Left ventricle myocardium inferior (tissue), 1 donor: ENCODE measurements around the gene PLIN3. TPM values are rescaled to one million over a fixed set of nuclear protein-coding genes. Genes with fewer than 3 reads are reported as not detected.
"Not testable (repeated sequence)": the region's sequence is repeated elsewhere in the genome, so short reads cannot be mapped to it uniquely, and the experiment has no call there.

Experiments used
- DNase-seq: peaks from one replicate; pipeline ENCODE4 v3.0.0-alpha.2; 2020
- H3K27ac ChIP-seq: fragments of 200-600 bp; replicated peaks from 2 replicates; pipeline ENCODE4 v1.8.0; 2021
- H3K27me3 ChIP-seq: fragments of 200-600 bp; 2 replicates; pipeline ENCODE4 v1.8.0; 2021; ENCODE audit warnings: low read depth
- H3K36me3 ChIP-seq: fragments of 200-600 bp; 2 replicates; pipeline ENCODE4 v1.8.0; 2021
- H3K4me1 ChIP-seq: fragments of 200-600 bp; 2 replicates; pipeline ENCODE4 v1.8.0; 2021
- H3K4me3 ChIP-seq: fragments of 200-600 bp; 2 replicates; pipeline ENCODE4 v1.8.0; 2021; ENCODE audit warnings: mild to moderate bottlenecking, moderate library complexity
- H3K9me3 ChIP-seq: fragments of 200-600 bp; replicated peaks from 2 replicates; pipeline ENCODE4 v1.8.0; 2021
- intact Hi-C: fragments of 100-400 bp; cut with micrococcal nuclease; formaldehyde crosslinking; loops from one replicate; pipeline ENCODE4 v1.11.0; 2022
- total RNA-seq: library from RNA; stranded (reverse); fragmentation: NEBNext Ultra II Directional; extraction: Animal tissue kit (Norgen Biotek cat#: 25700); gene quantifications from one replicate; pipeline ENCODE4 v1.2.1, GENCODE V29; 2021
- TF ChIP-seq, protein P1 (sequence below): fragments of 200-600 bp; IDR thresholded peaks from 2 replicates; pipeline ENCODE4 v1.8.0; 2021; ENCODE audit warnings: antibody characterized with exemption, mild to moderate bottlenecking, borderline replicate concordance
- donor health status: DM: no; HTN: yes; CAD: no; lungs with severe emphysema.

Gene PLIN3
- total RNA-seq, 1 donor from 2014 or later: 26.7 TPM

DNA sequence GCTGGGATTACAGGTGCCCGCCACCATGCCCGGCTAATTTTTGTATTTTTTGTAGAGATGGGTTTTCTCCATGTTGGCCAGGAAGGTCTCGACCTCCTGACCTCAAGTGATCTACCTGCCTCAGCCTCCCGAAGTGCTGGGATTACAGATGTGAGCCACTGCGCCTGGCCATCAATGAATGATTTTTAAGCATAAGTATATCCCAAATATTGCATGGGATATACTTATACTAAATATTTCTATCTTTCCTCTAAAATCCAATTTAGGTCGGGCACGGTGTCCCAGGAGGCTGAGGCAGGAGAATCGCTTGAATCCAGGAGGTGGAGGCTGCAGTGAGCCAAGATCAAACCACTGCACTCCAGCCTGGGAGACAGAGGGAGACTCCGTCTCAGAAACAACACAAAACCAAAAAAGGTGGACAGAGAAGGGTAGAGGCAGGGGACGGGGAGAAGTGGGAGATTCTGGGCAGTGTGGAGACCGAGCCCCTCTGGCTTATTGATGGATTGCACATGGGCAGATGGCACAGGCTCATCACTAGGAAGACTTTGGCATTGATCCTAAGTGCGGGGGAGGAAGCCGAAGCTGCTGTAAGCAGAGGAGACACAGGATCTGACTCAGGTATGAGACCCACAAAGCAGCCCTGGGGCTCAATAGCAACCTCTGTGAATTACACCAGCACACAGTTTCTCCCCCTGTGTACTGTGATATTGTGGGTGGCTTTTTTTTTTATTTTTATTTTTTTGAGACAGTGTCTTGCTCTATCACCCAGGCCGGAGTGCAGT lies 21.8 kb upstream of the PLIN3 start:
- Histone ChIP-seq H3K27ac (no peak overlapping the region), H3K9me3 (no peaks in the 10 kb centered on the region)
- intact Hi-C loops: no loop called here

DNA sequence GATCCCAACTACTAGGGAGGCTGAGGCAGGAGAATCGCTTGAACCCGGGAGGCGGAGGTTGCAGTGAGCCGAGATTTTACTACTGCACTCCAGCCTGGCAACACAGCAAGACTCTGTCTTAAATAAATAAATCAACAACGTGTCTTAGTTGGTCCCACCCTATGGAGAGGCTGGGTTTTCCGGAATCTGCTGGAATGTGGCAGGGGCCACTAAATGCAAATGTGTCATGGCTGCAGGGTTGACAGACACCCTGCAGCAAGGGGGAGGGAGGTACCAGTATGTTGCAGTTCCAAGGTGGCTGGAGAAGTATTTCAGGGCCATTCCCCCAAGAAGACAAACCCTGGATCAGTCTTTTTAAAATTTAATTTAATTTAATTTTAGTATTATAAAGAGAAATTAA lies 20.3 kb upstream of the PLIN3 start:
- DNase-seq, H3K27ac ChIP-seq, H3K36me3 ChIP-seq, H3K4me1 ChIP-seq, intact Hi-C loops, H3K4me3 ChIP-seq, H3K9me3 ChIP-seq: not testable (repeated sequence)
- H3K27me3 ChIP-seq: peaks cover 20% of the 10 kb centered on the region

More for the DNA sequence above, 21.8 kb upstream of the PLIN3 start:
- Histone ChIP-seq H3K4me3 (no peak overlapping the region), H3K4me1 (peaks cover 9% of the 10 kb centered on the region), H3K36me3 (no peaks in the 10 kb centered on the region), H3K27me3 (peaks cover 20% of the 10 kb centered on the region)
- no peak for DNase-seq
- TF ChIP-seq, protein P1, sequence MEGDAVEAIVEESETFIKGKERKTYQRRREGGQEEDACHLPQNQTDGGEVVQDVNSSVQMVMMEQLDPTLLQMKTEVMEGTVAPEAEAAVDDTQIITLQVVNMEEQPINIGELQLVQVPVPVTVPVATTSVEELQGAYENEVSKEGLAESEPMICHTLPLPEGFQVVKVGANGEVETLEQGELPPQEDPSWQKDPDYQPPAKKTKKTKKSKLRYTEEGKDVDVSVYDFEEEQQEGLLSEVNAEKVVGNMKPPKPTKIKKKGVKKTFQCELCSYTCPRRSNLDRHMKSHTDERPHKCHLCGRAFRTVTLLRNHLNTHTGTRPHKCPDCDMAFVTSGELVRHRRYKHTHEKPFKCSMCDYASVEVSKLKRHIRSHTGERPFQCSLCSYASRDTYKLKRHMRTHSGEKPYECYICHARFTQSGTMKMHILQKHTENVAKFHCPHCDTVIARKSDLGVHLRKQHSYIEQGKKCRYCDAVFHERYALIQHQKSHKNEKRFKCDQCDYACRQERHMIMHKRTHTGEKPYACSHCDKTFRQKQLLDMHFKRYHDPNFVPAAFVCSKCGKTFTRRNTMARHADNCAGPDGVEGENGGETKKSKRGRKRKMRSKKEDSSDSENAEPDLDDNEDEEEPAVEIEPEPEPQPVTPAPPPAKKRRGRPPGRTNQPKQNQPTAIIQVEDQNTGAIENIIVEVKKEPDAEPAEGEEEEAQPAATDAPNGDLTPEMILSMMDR: no peak

DNA sequence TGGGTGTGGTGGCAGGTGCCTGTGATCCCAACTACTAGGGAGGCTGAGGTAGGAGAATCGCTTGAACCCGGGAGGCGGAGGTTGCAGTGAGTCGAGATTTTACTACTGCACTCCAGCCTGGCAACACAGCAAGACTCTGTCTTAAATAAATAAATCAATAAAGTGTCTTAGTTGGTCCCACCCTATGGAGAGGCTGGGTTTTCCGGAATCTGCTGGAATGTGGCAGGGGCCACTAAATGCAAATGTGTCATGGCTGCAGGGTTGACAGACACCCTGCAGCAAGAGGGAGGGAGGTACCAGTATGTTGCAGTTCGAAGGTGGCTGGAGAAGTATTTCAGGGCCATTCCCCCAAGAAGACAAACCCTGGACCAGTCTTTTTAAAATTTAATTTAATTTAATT lies 17.5 kb upstream of the PLIN3 start:
- H3K9me3 ChIP-seq, H3K36me3 ChIP-seq, H3K27ac ChIP-seq, intact Hi-C loops, H3K4me3 ChIP-seq, H3K4me1 ChIP-seq, H3K27me3 ChIP-seq, DNase-seq: not testable (repeated sequence)

DNA sequence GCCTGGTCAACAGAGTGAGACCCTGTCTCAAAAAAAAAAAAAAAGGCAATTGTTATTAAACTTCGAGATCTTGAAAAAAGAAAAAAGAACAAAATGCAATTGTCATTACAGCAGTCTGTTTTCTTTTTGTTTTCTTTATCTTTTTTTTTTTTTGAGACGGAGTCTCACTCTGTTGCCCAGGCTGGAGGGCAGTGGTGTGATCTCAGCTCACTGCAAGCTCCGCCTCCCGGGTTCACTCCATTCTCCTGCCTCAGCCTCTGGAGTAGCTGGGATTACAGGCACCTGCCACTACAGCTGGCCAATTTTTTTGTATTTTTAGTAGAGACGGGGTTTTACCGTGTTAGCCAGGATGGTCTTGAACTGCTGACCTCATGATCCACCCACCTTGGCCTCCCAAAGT lies 15.4 kb upstream of the PLIN3 start:
- H3K36me3 ChIP-seq, H3K27ac ChIP-seq, H3K4me3 ChIP-seq, H3K4me1 ChIP-seq, H3K9me3 ChIP-seq, DNase-seq, intact Hi-C loops: not testable (repeated sequence)
- H3K27me3 ChIP-seq: peaks cover 12% of the 10 kb centered on the region

DNA sequence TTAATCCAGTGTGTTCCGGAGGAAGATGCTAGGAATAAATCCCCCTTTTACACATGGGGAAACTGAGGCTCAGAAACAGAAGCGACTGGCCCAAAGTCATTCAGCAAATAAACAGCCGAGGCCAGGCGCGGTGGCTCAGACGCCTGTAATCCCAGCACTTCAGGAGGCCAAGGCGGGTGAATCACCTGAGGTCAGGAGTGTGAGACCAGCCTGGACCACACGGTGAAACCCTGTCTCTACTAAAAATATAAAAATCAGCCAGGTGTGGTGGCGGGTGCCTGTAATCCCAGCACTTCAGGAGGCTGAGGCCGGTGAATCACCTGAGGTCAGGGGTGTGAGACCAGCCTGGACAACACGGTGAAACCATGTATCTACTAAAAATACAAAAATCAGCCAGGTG lies 11.6 kb upstream of the PLIN3 start:
- peak overlapping the region; percentile 81 for H3K27ac ChIP-seq

DNA sequence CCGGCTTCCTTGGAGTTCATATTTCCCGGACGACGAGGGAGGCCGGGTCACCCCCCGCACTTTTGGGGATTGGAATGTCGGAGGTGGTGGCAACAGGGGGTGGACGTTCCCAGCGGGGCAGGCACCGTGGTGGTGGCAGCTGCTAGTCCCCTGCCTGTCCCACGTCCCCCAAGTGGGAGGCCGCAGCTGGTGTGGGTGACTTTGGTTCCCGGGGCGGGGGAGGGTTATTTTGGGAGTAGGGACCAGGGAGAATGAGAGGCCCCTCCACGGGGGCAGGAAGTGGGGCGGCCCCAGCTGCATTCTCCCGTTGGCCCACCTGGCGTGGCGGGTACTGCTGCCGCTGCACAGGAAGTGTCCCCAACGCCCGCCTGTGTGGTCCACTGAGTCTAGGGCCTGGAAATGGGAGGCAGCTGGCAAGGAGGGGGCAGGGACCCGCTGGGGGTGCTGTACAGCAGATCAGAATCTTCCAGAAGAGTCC lies 11.1 kb upstream of the PLIN3 start:
- Histone ChIP-seq H3K9me3 (no peaks in the 10 kb centered on the region), H3K27me3 (peaks cover 18% of the 10 kb centered on the region), H3K36me3 (no peaks in the 10 kb centered on the region), H3K4me3 (no peak overlapping the region), H3K4me1 (no peaks in the 10 kb centered on the region), H3K27ac (peak overlapping the region; percentile 81)
- DNase-seq: peak; percentile 44
- intact Hi-C loops: no loop called here
- TF ChIP-seq, protein P1: no peak

More for the DNA sequence above, 11.6 kb upstream of the PLIN3 start:
- no peaks in the 10 kb centered on the region for H3K36me3 ChIP-seq
- no peak for DNase-seq
- no peak overlapping the region for H3K4me3 ChIP-seq
- no peaks in the 10 kb centered on the region for H3K9me3 ChIP-seq
- H3K4me1 ChIP-seq: no peaks in the 10 kb centered on the region
- intact Hi-C loops: no loop called here
- TF ChIP-seq, protein P1: no peak
- peaks cover 18% of the 10 kb centered on the region for H3K27me3 ChIP-seq

DNA sequence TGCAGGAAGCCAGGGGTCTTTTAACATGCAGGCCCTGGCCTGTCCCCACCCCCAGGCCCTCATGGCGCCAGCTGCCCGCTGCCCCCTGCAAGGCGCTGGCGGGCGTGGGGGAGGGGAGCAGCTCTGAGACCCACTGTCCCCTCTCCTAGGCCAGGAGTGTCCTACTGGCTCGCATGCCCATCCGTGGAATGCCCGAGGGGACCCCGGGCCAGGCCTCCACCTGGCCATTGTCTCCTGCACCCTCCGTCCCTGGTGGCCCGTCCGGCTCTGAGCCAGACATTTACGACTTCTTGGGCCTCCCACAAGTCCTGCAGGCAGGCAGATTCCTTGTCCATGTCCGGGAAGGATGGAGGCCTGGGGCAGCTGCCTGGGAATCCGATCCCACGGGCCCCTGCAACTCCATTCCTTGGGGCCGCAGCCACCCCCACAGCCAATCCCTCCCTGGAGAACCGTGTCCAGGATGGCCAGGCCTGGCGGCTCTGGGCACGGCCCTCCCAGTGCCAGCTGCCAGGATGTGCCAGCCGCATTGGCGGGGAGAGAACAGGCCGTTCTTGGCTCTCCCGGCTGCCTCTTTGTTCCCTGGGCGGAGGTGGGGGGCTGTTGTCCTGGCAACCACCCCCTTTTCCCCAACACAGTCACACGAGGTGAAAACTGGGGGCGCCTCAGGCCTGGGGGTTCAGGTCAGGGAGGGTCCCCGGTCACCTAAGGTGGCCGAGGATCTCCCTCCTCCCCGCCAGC lies 10.5 kb upstream of the PLIN3 start:
- H3K4me3 ChIP-seq: no peak overlapping the region

More for the DNA sequence above, 10.5 kb upstream of the PLIN3 start:
- intact Hi-C loops: no loop called here
- DNase-seq: peak; percentile 60
- Histone ChIP-seq H3K4me1 (no peaks in the 10 kb centered on the region), H3K27me3 (peaks cover 18% of the 10 kb centered on the region), H3K27ac (peak overlapping the region; percentile 81), H3K36me3 (no peaks in the 10 kb centered on the region), H3K9me3 (no peaks in the 10 kb centered on the region)
- TF ChIP-seq, protein P1: no peak
